ENCODE data around the gene GGA3. TPM values are rescaled to one million over a fixed set of nuclear protein-coding genes. Genes with fewer than 3 reads are reported as not detected.
"Not testable (repeated sequence)": the region's sequence is repeated elsewhere in the genome, so short reads cannot be mapped to it uniquely, and the experiment has no call there.

The GGA3 gene
- total RNA-seq, 4 donors from 2014 or later = 14.6 to 31.4 (median 21.2) TPM

DNA sequence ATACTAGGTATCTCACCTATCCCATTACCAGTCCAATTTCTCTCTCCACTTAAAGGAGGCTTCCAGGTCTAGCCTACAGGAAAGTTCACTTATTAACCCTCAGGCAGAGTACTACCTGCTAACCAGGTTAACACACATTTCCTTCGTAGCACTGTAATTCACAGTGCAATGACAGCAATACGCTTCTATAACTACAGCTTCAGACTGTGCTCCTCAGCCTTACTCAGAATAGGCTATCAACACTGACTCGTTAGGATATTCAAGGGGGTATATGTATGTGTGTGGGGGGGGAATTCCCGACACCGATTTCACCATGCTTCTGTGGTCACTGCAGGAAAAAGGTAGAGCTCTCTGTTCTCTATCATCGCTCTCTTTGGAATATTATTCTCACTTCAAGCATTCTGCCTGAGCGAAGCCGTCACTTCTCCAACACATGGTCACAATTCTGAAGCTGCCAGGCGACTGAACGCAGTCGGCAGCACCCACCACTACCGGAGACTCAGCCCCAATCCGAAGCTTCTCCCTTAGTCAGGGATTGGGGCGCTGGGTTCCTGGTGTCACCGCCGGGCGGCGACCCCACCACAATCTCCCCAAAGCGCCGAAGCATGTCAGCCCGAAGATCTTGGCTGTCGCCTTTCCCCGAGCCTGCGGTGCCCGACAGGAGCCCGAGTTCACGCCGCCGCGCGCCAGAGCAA, 618 bp downstream of the GGA3 start:
- 7% methylated on average over 15 of the region's 31 CpGs for WGBS

DNA sequence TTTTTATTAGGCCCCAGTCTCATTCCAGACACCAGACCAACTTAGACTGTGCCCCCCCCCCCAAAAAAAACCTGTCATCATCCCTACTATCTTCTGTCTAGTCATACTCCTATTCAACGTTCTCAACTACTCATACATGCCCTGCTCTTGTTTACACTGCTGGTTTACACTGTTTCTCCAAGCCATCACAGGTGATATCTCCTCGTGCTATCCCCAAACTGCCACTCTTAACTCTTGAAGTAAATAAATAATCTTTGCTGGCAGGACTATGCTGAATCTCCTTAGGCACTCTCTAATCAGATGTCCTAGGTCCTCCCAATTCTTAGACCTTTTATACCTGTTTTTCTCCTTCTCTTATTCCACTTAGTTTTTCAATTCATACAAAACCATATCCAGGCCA, 4.2 kb downstream of the GGA3 start:
- peaks cover 18 to 33% (median 29%) of the 10 kb centered on the region in 4 donors for H3K4me1 ChIP-seq
- 75% methylated on average over 2 of the region's 2 CpGs for WGBS
- intact Hi-C loops (cut with DNase I) = not testable (repeated sequence)

More for the DNA sequence above, 618 bp downstream of the GGA3 start:
- TF ChIP-seq POLR2A (IDR thresholded peaks at IDR 0.05; ENCODE audit: low read depth) (no peak), POLR2AphosphoS5 (IDR thresholded peaks at IDR 0.05) (no peak), EP300 (IDR thresholded peaks at IDR 0.05) (no peak)
- TF ChIP-seq, protein P1, sequence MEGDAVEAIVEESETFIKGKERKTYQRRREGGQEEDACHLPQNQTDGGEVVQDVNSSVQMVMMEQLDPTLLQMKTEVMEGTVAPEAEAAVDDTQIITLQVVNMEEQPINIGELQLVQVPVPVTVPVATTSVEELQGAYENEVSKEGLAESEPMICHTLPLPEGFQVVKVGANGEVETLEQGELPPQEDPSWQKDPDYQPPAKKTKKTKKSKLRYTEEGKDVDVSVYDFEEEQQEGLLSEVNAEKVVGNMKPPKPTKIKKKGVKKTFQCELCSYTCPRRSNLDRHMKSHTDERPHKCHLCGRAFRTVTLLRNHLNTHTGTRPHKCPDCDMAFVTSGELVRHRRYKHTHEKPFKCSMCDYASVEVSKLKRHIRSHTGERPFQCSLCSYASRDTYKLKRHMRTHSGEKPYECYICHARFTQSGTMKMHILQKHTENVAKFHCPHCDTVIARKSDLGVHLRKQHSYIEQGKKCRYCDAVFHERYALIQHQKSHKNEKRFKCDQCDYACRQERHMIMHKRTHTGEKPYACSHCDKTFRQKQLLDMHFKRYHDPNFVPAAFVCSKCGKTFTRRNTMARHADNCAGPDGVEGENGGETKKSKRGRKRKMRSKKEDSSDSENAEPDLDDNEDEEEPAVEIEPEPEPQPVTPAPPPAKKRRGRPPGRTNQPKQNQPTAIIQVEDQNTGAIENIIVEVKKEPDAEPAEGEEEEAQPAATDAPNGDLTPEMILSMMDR (IDR thresholded peaks at IDR 0.05) = no peak
- H3K27me3 ChIP-seq = no peaks in the 10 kb centered on the region
- peak overlapping the region; percentile 87 to 97 (median 92) for H3K27ac ChIP-seq (replicated peaks in 1 of 4)
- intact Hi-C loops (cut with DNase I) = no loop called here
- H3K9me3 ChIP-seq = no peaks in the 10 kb centered on the region
- no peak for DNase-seq (ENCODE audit: extremely low spot score)
- peaks cover 29 to 46% (median 38%) of the 10 kb centered on the region in 4 donors for H3K4me1 ChIP-seq
- H3K4me3 ChIP-seq = peak overlapping the region; percentile 78 to 95 (median 88)
- H3K36me3 ChIP-seq = peaks cover 18 to 30% (median 26%) of the 10 kb centered on the region in 4 donors

DNA sequence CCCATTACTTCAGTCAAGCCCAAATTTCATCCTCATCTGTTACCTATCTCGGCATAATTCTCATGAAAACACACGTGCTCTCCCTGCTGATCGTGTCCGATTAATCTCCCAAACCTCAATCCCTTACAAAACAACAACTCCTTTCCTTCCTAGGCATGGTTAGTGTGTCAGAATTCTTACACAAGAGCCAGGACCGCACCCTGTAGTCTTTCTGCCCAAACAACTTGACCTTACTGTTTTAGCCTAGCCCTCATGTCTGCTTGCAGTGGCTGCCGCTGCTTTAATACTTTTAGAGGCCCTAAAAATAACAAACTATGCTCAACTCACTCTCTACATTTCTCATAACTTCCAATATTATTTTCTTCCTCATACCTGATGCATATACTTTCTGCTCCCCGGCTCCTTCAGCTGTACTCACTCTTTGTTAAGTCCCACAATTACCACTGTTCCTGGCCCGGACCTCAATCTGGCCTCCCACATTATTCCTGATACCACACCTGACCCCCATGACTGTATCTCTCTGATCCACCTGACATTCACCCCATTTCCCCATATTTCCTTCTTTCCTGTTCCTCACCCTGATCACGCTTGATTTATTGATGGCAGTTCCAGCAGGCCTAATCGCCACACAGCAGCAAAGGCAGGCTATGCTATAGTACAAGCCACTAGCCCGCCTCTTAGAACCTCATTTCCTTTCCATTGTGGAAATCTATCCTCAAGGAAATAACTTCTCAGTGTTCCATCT, 5.3 kb downstream of the GGA3 start:
- Histone ChIP-seq H3K4me1 (peaks cover 18 to 35% (median 29%) of the 10 kb centered on the region in 4 donors), H3K4me3 (peak overlapping the region in 1 of 4 donors; percentile 25)
- H3K36me3 ChIP-seq; H3K27ac ChIP-seq (replicated peaks in 1 of 4); H3K27me3 ChIP-seq; DNase-seq (ENCODE audit: extremely low spot score); H3K9me3 ChIP-seq; intact Hi-C loops (cut with DNase I): not testable (repeated sequence)
- 71% methylated on average over 10 of the region's 11 CpGs for WGBS

More for the DNA sequence above, 4.2 kb downstream of the GGA3 start:
- H3K27me3 ChIP-seq; DNase-seq (ENCODE audit: extremely low spot score); H3K27ac ChIP-seq (replicated peaks in 1 of 4); H3K36me3 ChIP-seq; H3K4me3 ChIP-seq; H3K9me3 ChIP-seq: not testable (repeated sequence)

DNA sequence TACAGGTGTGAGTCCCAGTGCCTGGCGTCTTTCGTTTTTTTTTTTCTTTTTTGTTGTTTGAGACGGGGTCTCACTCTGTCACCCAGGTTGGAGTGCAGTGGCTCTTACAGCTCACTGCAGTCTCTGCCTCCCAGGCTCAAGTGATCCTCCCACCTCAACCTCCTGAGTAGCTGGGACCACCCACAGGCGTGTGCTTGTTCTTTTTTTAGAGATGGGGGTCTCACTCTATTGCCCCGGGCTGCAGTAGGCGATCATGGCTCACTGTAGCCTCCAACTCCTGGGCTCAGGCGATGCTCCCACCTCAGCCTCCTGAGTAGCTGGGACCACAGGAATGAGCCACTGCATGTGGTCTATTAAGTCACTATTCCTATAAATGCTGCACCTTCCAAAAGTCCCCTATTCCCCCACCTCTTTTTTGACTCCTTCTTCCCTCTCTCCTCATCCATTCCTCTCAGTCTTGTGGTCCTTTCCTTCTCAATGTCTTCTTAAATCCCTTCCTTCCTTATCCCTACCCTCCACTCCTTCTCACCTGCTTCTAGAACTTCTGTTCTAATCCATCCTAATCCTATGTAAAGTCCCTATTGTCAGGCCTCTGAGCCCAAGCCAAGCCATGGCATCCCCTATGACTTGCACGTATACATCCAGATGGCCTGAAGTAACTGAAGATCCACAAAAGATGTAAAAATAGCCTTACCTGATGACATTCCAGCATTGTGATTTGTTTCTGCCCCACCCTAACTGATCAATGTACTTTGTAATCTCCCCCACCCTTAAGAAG, 9.2 kb downstream of the GGA3 start:
- intact Hi-C loops (cut with DNase I) = no loop called here
- H3K36me3 ChIP-seq = peaks cover 0 to 7% (median 0%) of the 10 kb centered on the region in 4 donors
- H3K9me3 ChIP-seq = no peaks in the 10 kb centered on the region
- no peaks in the 10 kb centered on the region for H3K27me3 ChIP-seq
- peaks cover 13 to 28% (median 23%) of the 10 kb centered on the region in 4 donors for H3K4me1 ChIP-seq
- H3K27ac ChIP-seq (replicated peaks in 1 of 4) = no peak overlapping the region
- no peak for DNase-seq (ENCODE audit: extremely low spot score)
- TF ChIP-seq EP300 (IDR thresholded peaks at IDR 0.05) (no peak), POLR2A (IDR thresholded peaks at IDR 0.05; ENCODE audit: low read depth) (no peak), POLR2AphosphoS5 (IDR thresholded peaks at IDR 0.05) (no peak)
- TF ChIP-seq, protein P1 (IDR thresholded peaks at IDR 0.05) = no peak
- whole genome bisulfite sequencing = 90% methylated on average over 8 of the region's 8 CpGs
- H3K4me3 ChIP-seq = no peak overlapping the region

DNA sequence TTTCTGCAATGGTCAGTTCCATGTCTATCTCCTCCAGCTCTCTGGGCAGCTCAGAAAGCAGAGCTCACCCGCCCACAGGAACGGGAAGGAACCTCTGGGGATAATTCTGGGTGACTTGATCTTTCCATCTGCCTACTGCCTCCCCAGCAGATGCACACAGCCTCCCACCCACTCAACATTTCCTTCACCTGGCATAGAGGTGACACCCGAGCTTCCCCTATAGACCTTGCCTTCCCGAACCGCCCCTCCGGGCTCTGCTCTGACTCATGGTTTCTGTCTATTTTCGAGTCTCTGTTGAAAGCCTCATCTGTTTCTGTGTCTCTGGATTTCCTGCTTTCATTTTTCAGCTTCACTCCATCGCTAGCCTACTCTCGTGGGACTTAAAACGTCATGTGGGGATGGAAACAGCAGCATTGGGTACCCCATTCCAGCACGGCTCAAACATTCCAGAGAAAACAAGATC, 11.4 kb downstream of the GGA3 start:
- Histone ChIP-seq H3K27ac (replicated peaks in 1 of 4) (peak overlapping the region; percentile 33 to 62 (median 48)), H3K4me3 (peak overlapping the region; percentile 6 to 40 (median 16)), H3K9me3 (no peaks in the 10 kb centered on the region), H3K27me3 (no peaks in the 10 kb centered on the region), H3K36me3 (peaks cover 10 to 23% (median 16%) of the 10 kb centered on the region in 4 donors), H3K4me1 (peaks cover 13 to 27% (median 21%) of the 10 kb centered on the region in 4 donors)
- no peak for DNase-seq (ENCODE audit: extremely low spot score)
- 64% methylated on average over 11 of the region's 11 CpGs for WGBS
- intact Hi-C loops (cut with DNase I) = no loop called here
- TF ChIP-seq EP300 (IDR thresholded peaks at IDR 0.05) = no peak

All from esophagus muscularis mucosa (tissue), 4 donors.